AG09319 (cell line): ENCODE measurements around the gene FPR2.
A peak's percentile ranks its signal among the peaks of the same experiment; 100 is the strongest.

Experiments
- DNase-seq: peaks from one replicate; pipeline ENCODE4 v3.0.0-alpha.2; 2010; ENCODE audit warnings: low read depth; ENCODE audit errors: extremely low read depth
- CTCF ChIP-seq: IDR thresholded peaks from 2 replicates; pipeline ENCODE4 v1.5.1; 2011; ENCODE audit warnings: low read depth, mild to moderate bottlenecking, inconsistent platforms, low read length, moderate library complexity

The FPR2 gene

GRCh38 chr19:51716925-51717324 is 44.1 kb upstream of the FPR2 start:
- DNase-seq, result no peak
- TF ChIP-seq CTCF, result no peak

DNA sequence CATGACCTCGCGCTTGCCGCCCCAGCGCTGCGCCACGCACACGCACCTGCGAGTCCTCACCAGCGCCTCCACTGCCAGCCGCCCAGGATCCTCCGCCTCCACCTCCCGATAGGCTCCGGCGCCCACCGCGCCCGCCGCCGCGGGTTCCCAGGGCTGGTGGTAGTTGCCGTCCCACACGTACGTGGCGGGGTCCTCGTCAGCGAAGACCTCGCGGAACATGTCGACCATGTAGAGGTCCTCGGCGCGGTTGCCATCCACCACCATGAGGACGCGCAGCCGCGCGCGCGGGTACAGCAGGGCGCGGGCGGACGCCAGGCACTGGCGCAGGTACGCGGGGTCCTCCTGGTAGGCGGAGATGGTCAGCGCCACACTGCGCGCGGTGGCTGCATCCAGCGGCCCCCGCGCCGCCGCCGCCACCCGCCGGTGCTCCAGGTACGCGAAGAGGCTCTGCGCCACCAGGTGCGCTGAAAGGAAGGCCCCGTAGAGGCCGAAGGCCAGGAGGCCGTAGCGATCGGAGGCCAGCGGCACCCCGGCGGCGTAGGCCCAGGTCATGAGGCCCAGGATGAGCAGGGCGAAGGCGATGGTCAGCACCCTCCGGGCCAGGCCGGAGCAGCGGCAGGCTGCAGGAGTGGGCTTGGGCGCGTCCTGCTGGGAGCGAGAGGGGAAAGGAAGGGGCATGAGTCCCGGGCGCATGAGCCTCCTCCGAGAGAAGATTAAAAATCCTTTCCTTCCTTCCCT is 41.6 kb upstream of the FPR2 start:
- no peak for TF ChIP-seq CTCF
- DNase-seq, result no peak

DNA sequence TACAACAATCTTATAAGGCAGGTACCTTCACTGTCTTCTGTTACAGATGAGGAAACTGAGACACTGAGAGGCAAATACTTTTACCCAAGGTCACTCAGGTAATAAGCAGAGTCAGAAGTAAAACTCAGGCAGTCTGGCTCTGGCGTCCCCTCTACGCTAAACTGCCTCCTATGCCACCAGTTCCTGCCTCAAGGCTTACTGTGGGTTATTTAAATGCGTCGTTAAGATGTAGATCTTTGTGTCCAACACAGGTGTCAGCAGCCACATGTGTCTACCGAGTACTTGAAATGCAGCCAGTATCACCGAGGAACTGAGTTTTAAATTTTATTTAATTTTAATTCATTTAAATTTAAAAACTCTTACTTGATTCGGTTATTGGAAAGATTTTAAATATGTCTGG is 39.1 kb upstream of the FPR2 start:
- no peak for DNase-seq
- no peak for TF ChIP-seq CTCF

- TF ChIP-seq CTCF, result no peak
- no peak for DNase-seq
Observed at GRCh38 chr19:51722492-51722891, 38.5 kb upstream of the FPR2 start.

- no peak for DNase-seq
- no peak for TF ChIP-seq CTCF
Observed at GRCh38 chr19:51724543-51724942, 36.4 kb upstream of the FPR2 start.

DNA sequence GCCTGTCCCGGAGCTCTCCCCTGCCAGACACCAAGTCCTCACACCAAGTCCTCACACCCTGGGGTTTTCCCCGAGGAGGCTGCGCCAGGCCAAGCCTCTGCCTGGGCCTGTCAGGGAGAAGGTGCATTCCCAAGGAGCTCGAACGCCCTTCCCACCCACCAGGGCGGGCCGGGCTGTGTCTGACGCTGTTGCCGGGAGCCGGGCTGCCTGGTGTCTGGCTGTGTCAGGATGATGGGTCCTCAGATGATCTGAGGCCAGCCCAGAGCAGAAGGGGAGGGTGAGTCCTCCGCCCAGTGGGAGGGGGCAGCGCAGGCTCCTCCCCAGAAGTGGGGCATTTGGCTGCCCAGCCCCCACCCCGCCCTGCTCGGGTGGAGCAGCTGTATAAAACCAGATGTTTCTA is 34.9 kb upstream of the FPR2 start:
- DNase-seq, result peak; percentile 40
- TF ChIP-seq CTCF, result no peak

DNA sequence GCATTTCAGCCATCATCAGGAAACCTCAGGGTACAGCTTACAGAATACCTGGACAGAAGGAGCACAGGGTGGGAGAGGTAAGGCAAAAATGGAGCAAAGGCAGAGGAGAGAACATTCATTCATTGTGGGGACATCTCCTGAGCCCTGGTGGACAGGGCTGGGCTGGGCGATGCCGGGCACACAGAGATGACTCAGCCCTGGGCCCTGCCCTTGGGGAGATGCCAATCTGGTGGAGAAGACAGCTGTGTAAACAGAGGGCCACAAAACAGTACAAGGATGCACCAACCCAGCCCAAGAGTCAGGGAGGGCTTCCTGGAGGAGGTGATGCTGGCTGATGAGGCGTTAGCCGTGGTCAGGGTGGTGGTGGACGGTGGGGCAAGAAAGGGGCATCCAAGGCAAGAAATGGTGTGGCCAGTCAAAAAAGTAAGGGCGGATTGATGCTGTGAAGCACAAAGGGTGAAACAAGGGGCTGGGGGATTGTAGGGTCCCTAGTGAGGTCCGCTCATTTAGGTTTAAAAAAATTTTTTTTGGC is 33.6 kb upstream of the FPR2 start:
- no peak for DNase-seq
- no peak for TF ChIP-seq CTCF
